Upper lobe of left lung (tissue), 6 donors: ENCODE data around the gene NPIPB5. TPM values are rescaled to one million over a fixed set of nuclear protein-coding genes. Genes with fewer than 3 reads are reported as not detected.
A peak's percentile ranks its signal among the peaks of the same experiment; 100 is the strongest.
"Not testable (repeated sequence)": the region's sequence is repeated elsewhere in the genome, so short reads cannot be mapped to it uniquely, and the experiment has no call there.

Experiments
- ATAC-seq, 2 donors: fragments of 200-7000 bp; cut with Tn5 transposase; one replicate each; pipeline ENCODE4 v1.9.1; 2022; ENCODE audit warnings: mild to moderate bottlenecking in 2 of 2, moderate library complexity in 2 of 2; ENCODE audit not compliant: low FRiP score in 2 of 2
- DNase-seq, 2 donors: peaks; one replicate each; pipeline ENCODE4 v3.0.0-alpha.2; 2019 to 2020
- H3K27ac ChIP-seq, 4 donors: fragments of 200-600 bp; sonication (generic); one replicate each; pipeline ENCODE4 v1.5.1; 2016 to 2019
- H3K27me3 ChIP-seq, 4 donors: fragments of 200-600 bp; sonication (generic); one replicate each; pipeline ENCODE4 v1.5.1; 2017 to 2019
- H3K36me3 ChIP-seq, 4 donors: fragments of 200-600 bp; sonication (generic); one replicate each; pipeline ENCODE4 v1.5.1; 2016 to 2019
- H3K4me1 ChIP-seq, 4 donors: fragments of 200-600 bp; sonication (generic); one replicate each; pipeline ENCODE4 v1.5.1; 2018 to 2019
- H3K4me3 ChIP-seq, 4 donors: fragments of 200-600 bp; sonication (generic); one replicate each; pipeline ENCODE4 v1.5.1; 2017 to 2019; ENCODE audit warnings: mild to moderate bottlenecking in 2 of 4, moderate library complexity in 1 of 4
- H3K9me3 ChIP-seq, 4 donors: fragments of 200-600 bp; sonication (generic); one replicate each; pipeline ENCODE4 v1.5.1; 2018 to 2019
- WGBS, 2 donors: methylation state at CpG; one replicate each; pipeline ENCODE4 v1.1.5; 2017 to 2018; 5-methylcytosine and 5-hydroxymethylcytosine counted together
- small RNA-seq, 4 donors: library from RNA; depleted of rRNA; stranded (forward); fragments of <200 nt; gene quantifications; one replicate each; pipeline ENCODE3, GENCODE V24; 2016
- total RNA-seq, 6 donors: library from RNA; depleted of rRNA in 4 of 6; stranded (reverse); fragments of >200 nt in 4 of 6; gene quantifications; one replicate each; pipeline versions ENCODE4 v1.1.0 to v1.2.1, GENCODE V29; 2016 to 2021
- donor health status: DM: no; HTN: no; CAD: no; lungs with moderate emphysema.
- donor health status: DM: no; HTN: yes; CAD: no; lungs with severe emphysema.

NPIPB5 gene
- 1,000 to 10,000 TPM in 1 of 6 donors, 100 to 1,000 TPM in 5; 133 to 1,262 (median 168) TPM for total RNA-seq

DNA sequence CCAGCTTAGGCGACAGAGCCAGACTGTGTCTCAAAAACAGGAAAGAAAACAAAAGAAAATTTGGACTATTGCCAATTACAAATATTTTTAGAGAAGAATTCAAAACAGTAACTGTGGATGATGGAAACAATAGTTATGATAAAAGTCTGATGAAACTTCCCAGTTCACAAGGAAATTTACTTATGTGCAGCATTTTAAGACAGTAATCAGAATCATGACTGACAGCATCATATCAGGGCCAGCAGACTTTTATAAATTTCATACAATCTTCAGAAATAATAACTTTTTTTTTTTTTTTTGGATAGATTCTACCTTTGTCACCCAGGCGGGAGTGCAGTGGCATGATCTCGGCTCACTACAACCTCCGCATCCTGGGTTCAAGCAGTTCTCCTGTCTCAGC, at the start of gene NPIPB5:
Gene NPIPB5, plus strand, starts transcription at position 301 of the 400 bp plus-strand sequence. CDS start 2,911 bp downstream, outside the sequence.
- not testable (repeated sequence) for DNase-seq, ATAC-seq, H3K36me3 ChIP-seq, H3K4me1 ChIP-seq, H3K27me3 ChIP-seq, H3K4me3 ChIP-seq, H3K27ac ChIP-seq, H3K9me3 ChIP-seq
- no CpG with 5 or more reads among the region's 4 CpGs for WGBS, 2 donors

DNA sequence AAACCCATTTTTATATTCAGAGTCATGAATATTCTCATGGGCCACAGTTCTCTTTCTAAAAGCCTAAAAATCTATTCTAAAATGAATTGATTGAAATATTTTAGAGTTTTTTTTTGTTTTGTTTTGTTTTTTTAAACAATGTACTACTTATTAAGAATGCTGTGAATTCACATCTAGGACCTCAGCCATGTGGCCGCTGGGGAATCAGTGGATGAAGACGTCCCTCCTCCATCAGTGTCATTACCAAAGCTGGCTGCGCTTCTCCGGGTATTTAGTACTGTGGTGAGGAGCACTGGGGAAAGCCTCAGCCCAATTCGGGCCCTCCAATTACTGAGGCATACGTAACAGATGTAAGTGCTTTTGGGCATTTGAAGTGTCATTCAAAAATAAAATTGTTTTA, 41.8 kb upstream of the NPIPB5 start:
- 94% methylated on average over 4 of the region's 6 CpGs; no CpG with 5 or more reads in 1 of the 2 donors for WGBS, 2 donors
- ATAC-seq, result not testable (repeated sequence)

DNA sequence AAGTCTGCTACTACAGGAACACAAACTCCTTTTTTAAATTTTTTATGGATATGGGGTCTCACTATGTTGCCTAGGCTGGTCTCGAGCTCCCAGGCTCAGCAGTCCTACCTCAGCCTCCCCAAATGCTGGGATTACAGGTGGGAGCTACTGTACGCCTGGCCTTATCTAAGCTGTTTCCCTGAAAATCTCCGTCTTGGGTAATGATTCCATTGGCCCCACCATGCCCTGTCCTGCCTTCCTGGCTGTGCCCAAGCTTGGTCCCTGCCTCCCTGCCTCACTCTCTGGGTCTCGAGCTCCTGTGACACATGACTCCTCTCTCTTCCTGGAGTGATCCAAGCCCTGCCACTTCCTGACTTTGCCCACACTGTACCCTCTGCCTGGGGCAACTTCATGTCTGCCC, 27.3 kb downstream of the NPIPB5 start:
- WGBS, 2 donors, result 69 to 78% methylated on average over 4 of the region's 4 CpGs
- not testable (repeated sequence) for H3K9me3 ChIP-seq, H3K4me1 ChIP-seq, H3K4me3 ChIP-seq, H3K27me3 ChIP-seq, ATAC-seq, DNase-seq, H3K36me3 ChIP-seq, H3K27ac ChIP-seq

More for the DNA sequence above, 41.8 kb upstream of the NPIPB5 start:
- not testable (repeated sequence) for H3K36me3 ChIP-seq, H3K27me3 ChIP-seq, DNase-seq, H3K4me1 ChIP-seq, H3K9me3 ChIP-seq, H3K27ac ChIP-seq, H3K4me3 ChIP-seq

DNA sequence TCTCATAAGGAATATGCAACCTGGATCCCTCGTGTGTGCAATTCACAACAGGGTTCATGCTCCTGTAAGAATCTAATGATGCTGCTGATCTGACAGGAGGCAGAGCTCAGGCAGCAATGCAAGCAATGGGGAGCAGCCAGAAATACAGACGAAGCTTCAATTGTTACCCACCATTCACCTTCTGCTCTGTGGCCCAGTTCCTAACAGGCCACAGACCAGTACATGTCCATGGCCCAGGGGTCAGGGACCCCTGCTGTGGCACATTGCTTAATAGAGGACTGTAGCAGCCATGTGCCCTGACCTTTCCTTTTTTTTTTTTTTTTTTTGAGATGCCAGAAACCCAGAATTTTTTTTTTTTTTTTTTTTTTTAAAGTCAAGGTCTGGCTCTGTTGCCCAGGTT, 34.1 kb downstream of the NPIPB5 start:
- not testable (repeated sequence) for H3K9me3 ChIP-seq, H3K4me3 ChIP-seq, H3K27me3 ChIP-seq, H3K36me3 ChIP-seq, H3K27ac ChIP-seq, ATAC-seq, H3K4me1 ChIP-seq, DNase-seq
- 86% methylated on average over 1 of the region's 2 CpGs; no CpG with 5 or more reads in 1 of the 2 donors for WGBS, 2 donors

DNA sequence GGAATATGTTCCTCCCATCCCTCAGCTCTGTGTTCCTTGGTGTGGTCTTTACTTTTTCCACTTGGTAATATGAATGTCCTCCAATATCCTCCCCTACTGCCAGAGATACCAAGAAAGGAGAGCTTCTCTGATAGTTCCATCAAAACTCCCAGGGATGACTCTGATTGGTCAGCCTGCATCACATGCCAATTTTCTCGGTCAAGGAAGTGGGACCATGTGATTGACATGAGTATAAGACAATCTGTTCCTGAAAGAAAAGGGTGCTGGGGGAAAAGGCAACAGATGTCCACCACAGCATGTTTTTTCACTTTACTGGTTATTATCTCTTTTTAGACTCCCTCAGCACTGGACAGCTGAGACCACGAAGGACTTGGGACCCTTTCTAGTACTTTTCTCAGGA, 35.9 kb downstream of the NPIPB5 start:
- 81 to 91% methylated on average over 2 of the region's 2 CpGs for WGBS, 2 donors
- not testable (repeated sequence) for H3K9me3 ChIP-seq, H3K4me3 ChIP-seq, H3K27me3 ChIP-seq, H3K36me3 ChIP-seq, H3K27ac ChIP-seq, H3K4me1 ChIP-seq, DNase-seq, ATAC-seq

DNA sequence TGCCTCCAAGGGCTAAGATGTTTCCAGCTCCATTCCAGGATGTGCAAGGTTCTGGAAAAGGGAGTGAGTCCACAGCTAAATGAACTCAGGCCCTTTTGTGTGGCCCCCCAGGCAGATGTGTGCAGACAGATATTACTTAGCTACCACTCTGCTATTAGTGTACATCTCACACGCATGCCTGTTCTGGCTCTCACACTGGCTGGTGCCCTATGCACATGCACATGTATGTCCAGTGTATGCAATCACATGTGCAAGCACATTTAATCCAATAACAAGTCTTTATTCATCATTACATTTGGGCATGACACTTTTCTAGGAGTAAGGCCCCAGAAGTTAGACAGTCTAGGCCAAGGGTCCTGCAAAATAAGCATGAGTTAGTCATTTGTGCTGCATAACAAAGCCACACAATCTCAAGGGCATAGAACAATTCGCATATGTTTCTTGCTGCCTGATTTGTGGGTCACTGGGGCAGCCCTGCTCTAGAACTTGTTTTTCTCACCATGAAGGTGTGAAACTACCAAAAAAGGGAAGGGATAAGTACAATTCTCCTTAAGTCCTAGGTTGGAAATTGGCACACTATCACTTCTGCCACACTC, 36.6 kb downstream of the NPIPB5 start:
- H3K36me3 ChIP-seq, H3K27me3 ChIP-seq, H3K4me1 ChIP-seq, H3K4me3 ChIP-seq, DNase-seq, H3K9me3 ChIP-seq, H3K27ac ChIP-seq: not testable (repeated sequence)
- peak in 1 of 2 donors; percentile 54 for ATAC-seq
- 86 to 92% methylated on average over 2 of the region's 2 CpGs for WGBS, 2 donors

DNA sequence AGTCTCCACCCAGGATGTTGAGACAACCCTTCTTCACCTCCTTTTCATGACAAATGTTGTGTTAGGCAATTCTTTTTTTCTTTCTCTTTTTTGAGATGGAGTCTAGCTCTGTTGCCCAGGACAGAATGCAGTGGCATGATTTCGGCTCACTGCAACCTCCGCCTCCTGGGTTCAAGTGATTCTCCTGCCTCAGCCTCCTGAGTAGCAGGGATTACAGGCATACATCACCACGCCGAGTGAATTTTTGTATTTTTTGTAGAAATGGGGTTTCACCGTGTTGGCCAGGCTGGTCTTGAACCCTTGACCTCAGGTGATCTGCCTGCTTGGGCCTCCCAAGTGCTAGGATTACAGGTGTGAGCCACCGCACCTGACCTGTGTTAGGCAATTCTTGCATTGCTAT, 39.2 kb downstream of the NPIPB5 start:
- H3K4me3 ChIP-seq, DNase-seq, H3K27me3 ChIP-seq, H3K36me3 ChIP-seq, H3K4me1 ChIP-seq, H3K9me3 ChIP-seq, ATAC-seq, H3K27ac ChIP-seq: not testable (repeated sequence)
- 94% methylated on average over 5 of the region's 6 CpGs; no CpG with 5 or more reads in 1 of the 2 donors for WGBS, 2 donors

DNA sequence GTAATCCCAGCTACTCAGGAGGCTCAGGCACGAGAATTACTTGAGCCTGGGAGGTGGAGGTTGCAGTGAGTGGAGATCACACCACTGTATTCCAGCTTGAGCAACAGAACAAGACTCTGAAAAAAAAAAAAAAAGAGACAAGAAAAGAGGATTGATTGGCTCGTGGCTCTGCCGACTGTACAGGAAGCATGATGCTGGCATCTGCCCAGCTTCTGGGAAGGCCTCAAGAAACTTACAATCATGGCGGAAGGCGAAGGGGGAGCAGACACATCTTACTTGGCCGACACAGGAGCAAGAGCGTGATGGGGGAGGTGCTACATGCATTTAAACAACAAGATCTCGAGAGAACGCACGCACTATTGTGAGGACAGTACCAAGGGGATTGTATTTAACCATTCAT, 40.5 kb downstream of the NPIPB5 start:
- not testable (repeated sequence) for H3K36me3 ChIP-seq, H3K4me1 ChIP-seq, H3K9me3 ChIP-seq, H3K4me3 ChIP-seq, H3K27me3 ChIP-seq, DNase-seq, H3K27ac ChIP-seq, ATAC-seq
- WGBS, 2 donors, result 80 to 84% methylated on average over 6 to 10 of the region's 10 CpGs

DNA sequence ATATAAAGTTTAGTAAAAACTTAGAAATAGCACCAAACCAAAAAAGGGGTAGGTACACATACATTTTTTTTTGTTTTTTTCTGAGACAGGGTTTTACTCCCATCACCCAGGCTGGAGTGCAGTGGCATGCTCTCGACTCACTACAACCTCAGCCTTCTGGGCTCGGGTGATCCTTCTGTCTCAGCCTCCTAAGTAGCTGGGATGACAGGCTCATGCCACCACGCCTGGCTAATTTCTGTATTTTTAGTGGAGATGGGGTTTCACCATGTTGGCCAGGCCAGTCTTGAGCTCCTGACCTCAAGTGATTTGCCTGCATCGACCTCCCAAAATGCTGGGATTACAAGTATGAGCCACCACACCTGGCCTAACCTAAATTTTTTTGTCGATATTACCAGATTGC, 41.0 kb downstream of the NPIPB5 start:
- not testable (repeated sequence) for H3K4me3 ChIP-seq, H3K27me3 ChIP-seq, DNase-seq, H3K9me3 ChIP-seq, H3K27ac ChIP-seq, ATAC-seq, H3K36me3 ChIP-seq, H3K4me1 ChIP-seq
- WGBS, 2 donors, result 89 to 93% methylated on average over 5 of the region's 5 CpGs

DNA sequence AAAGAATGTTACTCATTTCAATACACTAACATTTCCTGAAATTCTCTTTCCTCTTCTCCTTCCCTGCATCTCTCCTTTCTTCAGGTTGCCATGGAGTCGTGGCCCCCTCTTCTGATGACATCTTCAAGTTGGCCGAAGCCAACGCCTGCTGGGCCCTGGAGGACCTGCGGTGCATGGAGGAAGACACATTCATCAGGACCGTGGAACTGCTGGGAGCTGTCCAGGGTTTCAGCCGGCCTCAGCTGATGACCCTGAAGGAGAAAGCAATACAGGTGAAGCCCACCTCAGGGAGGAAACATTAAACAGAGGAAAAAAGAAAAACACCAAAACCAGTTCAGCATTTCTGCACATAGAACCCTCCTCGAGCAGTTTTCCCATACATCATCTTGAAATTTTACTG, 46.1 kb downstream of the NPIPB5 start:
- not testable (repeated sequence) for H3K9me3 ChIP-seq, ATAC-seq, H3K4me3 ChIP-seq, H3K4me1 ChIP-seq, H3K36me3 ChIP-seq, DNase-seq, H3K27ac ChIP-seq, H3K27me3 ChIP-seq
- no CpG with 5 or more reads among the region's 7 CpGs for WGBS, 2 donors

Small RNA genes within 50 kb of the gene (small RNA-seq; reads per million reads assigned to genes)
- 0 reads per million in 4 donors for gene AC106788.1

Other genes starting within 250 kb of the NPIPB5 start
- 10 to 100 TPM; 27.0 to 91.1 (median 47.0) TPM for gene POLR3E, start 213.5 kb upstream of the NPIPB5 start, total RNA-seq
- gene CDR2, start 136.3 kb upstream of the NPIPB5 start, total RNA-seq, result 10 to 100 TPM; 16.3 to 27.5 (median 19.4) TPM